K562 (cell line): ENCODE measurements around the gene CD101.

Source experiments
- ATF7 ChIP-seq: fragments of 450-650 bp; IDR thresholded peaks from 2 replicates; pipeline ENCODE4 v1.7.1; 2014; ENCODE audit warnings: mild to moderate bottlenecking, moderate library complexity
- BMI1 ChIP-seq: fragments of 150-350 bp; IDR thresholded peaks from 2 replicates; pipeline ENCODE4 v1.6.1; 2014; ENCODE audit warnings: low read length
- CTCF ChIP-seq, 3 experiments: IDR thresholded peaks in 2 of 3; conservative IDR thresholded peaks in 1 of 3; 2 replicates each; pipeline ENCODE4 v1.5.1; 2011 to 2012; ENCODE audit warnings: low read length in 3 of 3, mild to moderate bottlenecking in 3 of 3, control low read depth in 2 of 3, improper control_type of control experiment in 1 of 3, inconsistent platforms in 1 of 3, low read depth in 1 of 3, mixed read lengths in 1 of 3, moderate library complexity in 1 of 3; ENCODE audit not compliant: insufficient read depth in 2 of 3
- E2F4 ChIP-seq: sonication (generic); formaldehyde crosslinking; IDR thresholded peaks from 2 replicates; pipeline ENCODE4 v1.8.0; 2022; ENCODE audit warnings: mild to moderate bottlenecking, low read depth, missing genetic modification reagents
- E2F5 ChIP-seq: sonication (generic); formaldehyde crosslinking; IDR thresholded peaks from 2 replicates; pipeline ENCODE4 v1.8.0; 2022; ENCODE audit warnings: mild to moderate bottlenecking, missing genetic modification reagents
- HNRNPH1 ChIP-seq: fragments of 200-400 bp; formaldehyde crosslinking; optimal IDR thresholded peaks from 2 replicates; pipeline ENCODE3; 2017; ENCODE audit warnings: low read depth, mild to moderate bottlenecking, low read length, moderate library complexity
- POLR2A ChIP-seq: fragments of 450-650 bp; conservative IDR thresholded peaks from 2 replicates; pipeline ENCODE4 v1.6.1; 2016
- POLR2AphosphoS5 ChIP-seq: IDR thresholded peaks from 2 replicates; pipeline ENCODE4 v1.6.1; 2011; ENCODE audit warnings: mild to moderate bottlenecking, low read depth, low read length, moderate library complexity; ENCODE audit not compliant: control insufficient read depth, insufficient read depth
- RNF2 ChIP-seq: sonication (generic); IDR thresholded peaks from 2 replicates; pipeline ENCODE4 v1.6.1; 2016
- ZBED1 ChIP-seq: IDR thresholded peaks from 2 replicates; pipeline ENCODE4 v1.6.1; 2014
- ZNF785 ChIP-seq: fragments of 250-450 bp; sonication (Bioruptor Pico); IDR thresholded peaks from 2 replicates; pipeline ENCODE4 v1.4.0; 2020; ENCODE audit warnings: mild to moderate bottlenecking

GRCh38 chr1:116986421-116987255 is 14.9 kb upstream of the CD101 start:
- TF ChIP-seq POLR2A (no peak), CTCF (IDR thresholded peaks at IDR 0.05 in 2 of 3, conservative IDR thresholded peaks at IDR 0.05 in 1 of 3; ENCODE audit: insufficient read depth in 2 of 3, low read depth in 1 of 3, low read length in 3 of 3) (peak; percentile 40 to 46 (median 45); a peak in 4 of 6 replicates), BMI1 (no peak), E2F5 (CRISPR knock-in tag) (no peak), HNRNPH1 (no peak), ZNF785 (no peak), POLR2AphosphoS5 (no peak), ATF7 (no peak), E2F4 (no peak), ZBED1 (no peak), RNF2 (peak; percentile 30; the same call in 1 of the 2 replicates)
